ENCODE data around the gene CCDC106.

The CCDC106 gene

GRCh38 chr19:55637534-55637933 lies 10.5 kb upstream of the CCDC106 start:
- DNase-seq = no peak

- peak in 2 of 4 experiments; percentile 28 to 35 for DNase-seq
Observed at GRCh38 chr19:55638864-55639359, 9.1 kb upstream of the CCDC106 start.

GRCh38 chr19:55640043-55640576 lies 7.9 kb upstream of the CCDC106 start:
- DNase-seq = peak in 3 of 4 experiments; percentile 33 to 56 (median 53)

- peak in 3 of 4 experiments; percentile 32 to 40 (median 36) for DNase-seq
Observed at GRCh38 chr19:55640577-55641425, 7.2 kb upstream of the CCDC106 start, which contains the start of gene ZNF580. ZNF580 (plus strand) TSS chr19:55641002; CDS start chr19:55642509, 1,507 bp downstream.

GRCh38 chr19:55641426-55642152 lies 6.4 kb upstream of the CCDC106 start:
- no peak for DNase-seq

- no peak for DNase-seq
Observed at GRCh38 chr19:55642153-55643002, 5.6 kb upstream of the CCDC106 start.

GRCh38 chr19:55643003-55643886 lies 4.8 kb upstream of the CCDC106 start, which contains the start of gene ZNF581:
ZNF581 (plus strand) TSS chr19:55643649; CDS start chr19:55644572, 923 bp downstream.
- peak; percentile 50 to 69 (median 56) for DNase-seq

GRCh38 chr19:55643887-55644176 lies 4.2 kb upstream of the CCDC106 start:
- DNase-seq = no peak

GRCh38 chr19:55644191-55644833 lies 3.7 kb upstream of the CCDC106 start:
- DNase-seq = no peak

- DNase-seq = no peak
Observed at GRCh38 chr19:55644842-55645511, 3.0 kb upstream of the CCDC106 start.

GRCh38 chr19:55645512-55645881 lies 2.5 kb upstream of the CCDC106 start:
- no peak for DNase-seq

GRCh38 chr19:55646889-55647731 lies 902 bp upstream of the CCDC106 start:
- no peak for DNase-seq

GRCh38 chr19:55648585-55649267 lies 714 bp downstream of the CCDC106 start:
- no peak for DNase-seq

- DNase-seq = no peak
Observed at GRCh38 chr19:55649268-55650125, 1.5 kb downstream of the CCDC106 start.

GRCh38 chr19:55650126-55650557 lies 2.1 kb downstream of the CCDC106 start:
- no peak for DNase-seq

GRCh38 chr19:55650602-55651230 lies 2.7 kb downstream of the CCDC106 start:
- no peak for DNase-seq

GRCh38 chr19:55651236-55651635 lies 3.2 kb downstream of the CCDC106 start:
- DNase-seq = no peak
